HEK293 (cell line): ENCODE results near the gene IL15.
A peak's percentile ranks its signal among the peaks of the same experiment; 100 is the strongest.

Experiments used
- CTCF ChIA-PET: fragments of 350-600 bp; formaldehyde crosslinking; extraction: SDS; loops from one replicate; lab custom pipeline; 2021; ENCODE audit warnings: antibody characterized with exemption; lab: Yijun Ruan, JAX
- POLR2A ChIA-PET: fragments of 300-600 bp; formaldehyde crosslinking; extraction: SDS; loops from one replicate; lab custom pipeline; 2020; ENCODE audit warnings: antibody characterized with exemption, inconsistent platforms; lab: Yijun Ruan, JAX
- H3K27ac ChIP-seq: fragments of 200-500 bp; sonication (Bioruptor generic); 2 replicates; pipeline ENCODE4 v1.5.1; 2014; ENCODE audit warnings: low read depth, low read length, control low read depth, inconsistent platforms; ENCODE audit errors: extremely low read depth
- H3K36me3 ChIP-seq, 2 experiments: fragments of 200-500 bp in 1 of 2; sonication (Bioruptor generic) in 1 of 2; 1 replicate in 1 of 2; 2 replicates in 1 of 2; pipeline ENCODE4 v1.5.1; 2014 to 2017; ENCODE audit warnings: inconsistent platforms in 2 of 2, low read length in 2 of 2; ENCODE audit not compliant: control insufficient read depth in 2 of 2, insufficient read depth in 1 of 2
- H3K4me1 ChIP-seq: fragments of 200-500 bp; sonication (Bioruptor generic); 2 replicates; pipeline ENCODE4 v1.5.1; 2014; ENCODE audit warnings: mild to moderate bottlenecking, low read length, inconsistent platforms; ENCODE audit not compliant: control insufficient read depth, insufficient read depth
- H3K4me3 ChIP-seq: 2 replicates; pipeline ENCODE4 v1.5.1; 2011; ENCODE audit warnings: low read depth, mild to moderate bottlenecking, control low read depth, low read length, moderate library complexity
- H3K9me3 ChIP-seq: fragments of 200-500 bp; sonication (Bioruptor generic); 2 replicates; pipeline ENCODE4 v1.5.1; 2014; ENCODE audit warnings: low read depth, low read length, inconsistent platforms; ENCODE audit not compliant: control insufficient read depth, insufficient read depth
- EGR2 ChIP-seq: fragments of 450-650 bp; formaldehyde crosslinking; IDR thresholded peaks from 2 replicates; pipeline ENCODE4 v1.5.1; 2016; ENCODE audit warnings: low read depth, missing biosample characterization, missing genetic modification characterization
- GLIS2 ChIP-seq: fragments of 450-650 bp; formaldehyde crosslinking; IDR thresholded peaks from 2 replicates; pipeline ENCODE4 v1.5.1; 2016; ENCODE audit warnings: missing biosample characterization, missing genetic modification characterization
- KLF10 ChIP-seq: fragments of 450-650 bp; IDR thresholded peaks from 2 replicates; pipeline ENCODE4 v1.5.1; 2018; ENCODE audit warnings: missing biosample characterization, mild to moderate bottlenecking, missing genetic modification characterization
- KLF16 ChIP-seq: fragments of 450-650 bp; formaldehyde crosslinking; IDR thresholded peaks from 2 replicates; pipeline ENCODE4 v1.5.1; 2017; ENCODE audit warnings: missing biosample characterization, missing genetic modification characterization
- KLF8 ChIP-seq: fragments of 450-650 bp; formaldehyde crosslinking; IDR thresholded peaks from 2 replicates; pipeline ENCODE4 v1.5.1; 2016; ENCODE audit warnings: missing biosample characterization, missing genetic modification characterization
- PRDM10 ChIP-seq: fragments of 450-650 bp; formaldehyde crosslinking; IDR thresholded peaks from 2 replicates; pipeline ENCODE4 v1.5.1; 2016; ENCODE audit warnings: missing biosample characterization, missing genetic modification characterization
- SP2 ChIP-seq: fragments of 450-650 bp; formaldehyde crosslinking; IDR thresholded peaks from 2 replicates; pipeline ENCODE4 v1.5.1; 2016; ENCODE audit warnings: missing biosample characterization, missing genetic modification characterization
- SP3 ChIP-seq: fragments of 450-650 bp; formaldehyde crosslinking; IDR thresholded peaks from 2 replicates; pipeline ENCODE4 v1.5.1; 2016; ENCODE audit warnings: missing biosample characterization, missing genetic modification characterization
- ZBTB48 ChIP-seq: fragments of 450-650 bp; formaldehyde crosslinking; IDR thresholded peaks from 2 replicates; pipeline ENCODE4 v1.5.1; 2016; ENCODE audit warnings: missing biosample characterization, missing genetic modification characterization
- ZEB2 ChIP-seq: fragments of 450-650 bp; formaldehyde crosslinking; IDR thresholded peaks from 2 replicates; pipeline ENCODE4 v1.5.1; 2016; ENCODE audit warnings: missing biosample characterization, missing genetic modification characterization
- ZIC2 ChIP-seq: fragments of 450-650 bp; formaldehyde crosslinking; IDR thresholded peaks from 2 replicates; pipeline ENCODE4 v1.5.1; 2016; ENCODE audit warnings: missing biosample characterization, missing genetic modification characterization
- ZNF223 ChIP-seq: fragments of 450-650 bp; formaldehyde crosslinking; IDR thresholded peaks from 2 replicates; pipeline ENCODE4 v1.5.1; 2016; ENCODE audit warnings: missing biosample characterization, missing genetic modification characterization
- ZNF24 ChIP-seq: fragments of 450-650 bp; formaldehyde crosslinking; IDR thresholded peaks from 2 replicates; pipeline ENCODE4 v1.5.1; 2016; ENCODE audit warnings: missing biosample characterization, missing genetic modification characterization
- ZNF394 ChIP-seq: fragments of 450-650 bp; formaldehyde crosslinking; IDR thresholded peaks from 2 replicates; pipeline ENCODE4 v1.5.1; 2016; ENCODE audit warnings: missing biosample characterization, missing genetic modification characterization, mild to moderate bottlenecking, moderate library complexity, borderline replicate concordance
- ZNF529 ChIP-seq: fragments of 450-650 bp; formaldehyde crosslinking; IDR thresholded peaks from 2 replicates; pipeline ENCODE4 v1.5.1; 2017; ENCODE audit warnings: missing genetic modification characterization, missing biosample characterization; ENCODE audit not compliant: insufficient replicate concordance
- ZNF555 ChIP-seq: fragments of 450-650 bp; formaldehyde crosslinking; conservative IDR thresholded peaks from 2 replicates; pipeline ENCODE4 v1.5.1; 2017; ENCODE audit warnings: missing biosample characterization, mild to moderate bottlenecking, missing genetic modification characterization, inconsistent platforms
- ZNF768 ChIP-seq: fragments of 450-650 bp; formaldehyde crosslinking; IDR thresholded peaks from 2 replicates; pipeline ENCODE4 v1.5.1; 2018; ENCODE audit warnings: missing biosample characterization, mild to moderate bottlenecking, missing genetic modification characterization
- ZSCAN30 ChIP-seq: fragments of 450-650 bp; IDR thresholded peaks from 2 replicates; pipeline ENCODE4 v1.5.1; 2018; ENCODE audit warnings: missing biosample characterization, mild to moderate bottlenecking, missing genetic modification characterization, moderate library complexity
- TF ChIP-seq, protein P1 (sequence below): fragments of 450-650 bp; formaldehyde crosslinking; IDR thresholded peaks from 2 replicates; pipeline ENCODE4 v1.5.1; 2016; ENCODE audit warnings: missing biosample characterization, missing genetic modification characterization
- TF ChIP-seq, protein P2 (sequence below): fragments of 450-650 bp; formaldehyde crosslinking; IDR thresholded peaks from 2 replicates; pipeline ENCODE4 v1.5.1; 2016; ENCODE audit warnings: missing biosample characterization, missing genetic modification characterization
- TF ChIP-seq, protein P3 (sequence below): fragments of 450-650 bp; formaldehyde crosslinking; conservative IDR thresholded peaks from 2 replicates; pipeline ENCODE4 v1.5.1; 2016; ENCODE audit warnings: low read depth, missing biosample characterization, missing genetic modification characterization
- TF ChIP-seq, protein P4 (sequence below): fragments of 450-650 bp; formaldehyde crosslinking; IDR thresholded peaks from 2 replicates; pipeline ENCODE4 v1.5.1; 2016; ENCODE audit warnings: missing biosample characterization, missing genetic modification characterization
- TF ChIP-seq, protein P5 (sequence below): fragments of 450-650 bp; formaldehyde crosslinking; IDR thresholded peaks from 2 replicates; pipeline ENCODE4; 2016; ENCODE audit warnings: missing biosample characterization, missing genetic modification characterization

IL15 gene

GRCh38 chr4:141636082-141636770, at the start of gene IL15:
TSS of gene IL15 (plus strand) at chr4:141636583. CDS start at chr4:141719465, 82,882 bp downstream.
- POLR2A ChIA-PET: interaction anchor here (0.6 to 0.8 kb wide), 2 partner anchors 18 to 122 kb away, joined by 4 read pairs; no protein-coding TSS in a partner anchor
- peak within 1 kb of the TSS; percentile 55; the same call in 1 of the 2 replicates for H3K27ac ChIP-seq
- TF ChIP-seq ZNF555 (no peak), ZIC2 (tag by site-specific recombination) (peak; percentile 67), SP3 (tag by site-specific recombination) (0 out of 2 replicates have a peak, but pooled peaks have one; percentile 31), ZNF223 (tag by site-specific recombination) (no peak), ZSCAN30 (tag by site-specific recombination) (no peak), EGR2 (tag by site-specific recombination) (0 out of 2 replicates have a peak, but pooled peaks have one; percentile 15), ZEB2 (tag by site-specific recombination) (0 out of 2 replicates have a peak, but pooled peaks have one; percentile 21), KLF8 (tag by site-specific recombination) (0 out of 2 replicates have a peak, but pooled peaks have one; percentile 31), ZNF24 (tag by site-specific recombination) (peak; percentile 34; the same call in 1 of the 2 replicates), ZNF529 (no peak), ZNF768 (tag by site-specific recombination) (no peak), SP2 (tag by site-specific recombination) (0 out of 2 replicates have a peak, but pooled peaks have one; percentile 3), GLIS2 (tag by site-specific recombination) (peak; percentile 88), ZBTB48 (no peak), KLF10 (tag by site-specific recombination) (peak; percentile 40; the same call in 1 of the 2 replicates), ZNF394 (no peak), KLF16 (0 out of 2 replicates have a peak, but pooled peaks have one; percentile 23), PRDM10 (tag by site-specific recombination) (peak; percentile 70; the same call in 1 of the 2 replicates)
- TF ChIP-seq, protein P1, sequence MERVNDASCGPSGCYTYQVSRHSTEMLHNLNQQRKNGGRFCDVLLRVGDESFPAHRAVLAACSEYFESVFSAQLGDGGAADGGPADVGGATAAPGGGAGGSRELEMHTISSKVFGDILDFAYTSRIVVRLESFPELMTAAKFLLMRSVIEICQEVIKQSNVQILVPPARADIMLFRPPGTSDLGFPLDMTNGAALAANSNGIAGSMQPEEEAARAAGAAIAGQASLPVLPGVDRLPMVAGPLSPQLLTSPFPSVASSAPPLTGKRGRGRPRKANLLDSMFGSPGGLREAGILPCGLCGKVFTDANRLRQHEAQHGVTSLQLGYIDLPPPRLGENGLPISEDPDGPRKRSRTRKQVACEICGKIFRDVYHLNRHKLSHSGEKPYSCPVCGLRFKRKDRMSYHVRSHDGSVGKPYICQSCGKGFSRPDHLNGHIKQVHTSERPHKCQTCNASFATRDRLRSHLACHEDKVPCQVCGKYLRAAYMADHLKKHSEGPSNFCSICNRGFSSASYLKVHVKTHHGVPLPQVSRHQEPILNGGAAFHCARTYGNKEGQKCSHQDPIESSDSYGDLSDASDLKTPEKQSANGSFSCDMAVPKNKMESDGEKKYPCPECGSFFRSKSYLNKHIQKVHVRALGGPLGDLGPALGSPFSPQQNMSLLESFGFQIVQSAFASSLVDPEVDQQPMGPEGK (tag by site-specific recombination): 0 out of 2 replicates have a peak, but pooled peaks have one; percentile 58
- TF ChIP-seq, protein P2, sequence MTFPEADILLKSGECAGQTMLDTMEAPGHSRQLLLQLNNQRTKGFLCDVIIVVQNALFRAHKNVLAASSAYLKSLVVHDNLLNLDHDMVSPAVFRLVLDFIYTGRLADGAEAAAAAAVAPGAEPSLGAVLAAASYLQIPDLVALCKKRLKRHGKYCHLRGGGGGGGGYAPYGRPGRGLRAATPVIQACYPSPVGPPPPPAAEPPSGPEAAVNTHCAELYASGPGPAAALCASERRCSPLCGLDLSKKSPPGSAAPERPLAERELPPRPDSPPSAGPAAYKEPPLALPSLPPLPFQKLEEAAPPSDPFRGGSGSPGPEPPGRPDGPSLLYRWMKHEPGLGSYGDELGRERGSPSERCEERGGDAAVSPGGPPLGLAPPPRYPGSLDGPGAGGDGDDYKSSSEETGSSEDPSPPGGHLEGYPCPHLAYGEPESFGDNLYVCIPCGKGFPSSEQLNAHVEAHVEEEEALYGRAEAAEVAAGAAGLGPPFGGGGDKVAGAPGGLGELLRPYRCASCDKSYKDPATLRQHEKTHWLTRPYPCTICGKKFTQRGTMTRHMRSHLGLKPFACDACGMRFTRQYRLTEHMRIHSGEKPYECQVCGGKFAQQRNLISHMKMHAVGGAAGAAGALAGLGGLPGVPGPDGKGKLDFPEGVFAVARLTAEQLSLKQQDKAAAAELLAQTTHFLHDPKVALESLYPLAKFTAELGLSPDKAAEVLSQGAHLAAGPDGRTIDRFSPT (tag by site-specific recombination): 0 out of 2 replicates have a peak, but pooled peaks have one; percentile 18
- TF ChIP-seq, protein P3, sequence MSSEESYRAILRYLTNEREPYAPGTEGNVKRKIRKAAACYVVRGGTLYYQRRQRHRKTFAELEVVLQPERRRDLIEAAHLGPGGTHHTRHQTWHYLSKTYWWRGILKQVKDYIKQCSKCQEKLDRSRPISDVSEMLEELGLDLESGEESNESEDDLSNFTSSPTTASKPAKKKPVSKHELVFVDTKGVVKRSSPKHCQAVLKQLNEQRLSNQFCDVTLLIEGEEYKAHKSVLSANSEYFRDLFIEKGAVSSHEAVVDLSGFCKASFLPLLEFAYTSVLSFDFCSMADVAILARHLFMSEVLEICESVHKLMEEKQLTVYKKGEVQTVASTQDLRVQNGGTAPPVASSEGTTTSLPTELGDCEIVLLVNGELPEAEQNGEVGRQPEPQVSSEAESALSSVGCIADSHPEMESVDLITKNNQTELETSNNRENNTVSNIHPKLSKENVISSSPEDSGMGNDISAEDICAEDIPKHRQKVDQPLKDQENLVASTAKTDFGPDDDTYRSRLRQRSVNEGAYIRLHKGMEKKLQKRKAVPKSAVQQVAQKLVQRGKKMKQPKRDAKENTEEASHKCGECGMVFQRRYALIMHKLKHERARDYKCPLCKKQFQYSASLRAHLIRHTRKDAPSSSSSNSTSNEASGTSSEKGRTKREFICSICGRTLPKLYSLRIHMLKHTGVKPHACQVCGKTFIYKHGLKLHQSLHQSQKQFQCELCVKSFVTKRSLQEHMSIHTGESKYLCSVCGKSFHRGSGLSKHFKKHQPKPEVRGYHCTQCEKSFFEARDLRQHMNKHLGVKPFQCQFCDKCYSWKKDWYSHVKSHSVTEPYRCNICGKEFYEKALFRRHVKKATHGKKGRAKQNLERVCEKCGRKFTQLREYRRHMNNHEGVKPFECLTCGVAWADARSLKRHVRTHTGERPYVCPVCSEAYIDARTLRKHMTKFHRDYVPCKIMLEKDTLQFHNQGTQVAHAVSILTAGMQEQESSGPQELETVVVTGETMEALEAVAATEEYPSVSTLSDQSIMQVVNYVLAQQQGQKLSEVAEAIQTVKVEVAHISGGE (tag by site-specific recombination): 0 out of 2 replicates have a peak, but pooled peaks have one; percentile 17
- TF ChIP-seq, protein P4, sequence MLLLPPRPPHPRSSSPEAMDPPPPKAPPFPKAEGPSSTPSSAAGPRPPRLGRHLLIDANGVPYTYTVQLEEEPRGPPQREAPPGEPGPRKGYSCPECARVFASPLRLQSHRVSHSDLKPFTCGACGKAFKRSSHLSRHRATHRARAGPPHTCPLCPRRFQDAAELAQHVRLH (tag by site-specific recombination): no peak
- TF ChIP-seq, protein P5, sequence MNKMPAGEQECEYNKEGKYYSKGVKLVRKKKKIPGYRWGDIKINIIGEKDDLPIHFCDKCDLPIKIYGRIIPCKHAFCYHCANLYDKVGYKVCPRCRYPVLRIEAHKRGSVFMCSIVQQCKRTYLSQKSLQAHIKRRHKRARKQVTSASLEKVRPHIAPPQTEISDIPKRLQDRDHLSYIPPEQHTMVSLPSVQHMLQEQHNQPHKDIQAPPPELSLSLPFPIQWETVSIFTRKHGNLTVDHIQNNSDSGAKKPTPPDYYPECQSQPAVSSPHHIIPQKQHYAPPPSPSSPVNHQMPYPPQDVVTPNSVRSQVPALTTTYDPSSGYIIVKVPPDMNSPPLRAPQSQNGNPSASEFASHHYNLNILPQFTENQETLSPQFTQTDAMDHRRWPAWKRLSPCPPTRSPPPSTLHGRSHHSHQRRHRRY (tag by site-specific recombination): no peak

More at GRCh38 chr4:141636082-141636770, at the start of gene IL15:
- H3K36me3 ChIP-seq: no peaks in the 10 kb centered on the region
- peak within 1 kb of the TSS; percentile 73 for H3K4me3 ChIP-seq
- CTCF ChIA-PET: interaction anchor here (0.6 to 1.0 kb wide), 5 partner anchors 18 to 1649 kb away, joined by 3 to 4 read pairs (median 3); no protein-coding TSS in a partner anchor
- H3K4me1 ChIP-seq: no peaks in the 10 kb centered on the region; the same call in 1 of the 2 replicates
- H3K9me3 ChIP-seq: no peaks in the 10 kb centered on the region
